ENCODE data around the gene KRT79.

DNA sequence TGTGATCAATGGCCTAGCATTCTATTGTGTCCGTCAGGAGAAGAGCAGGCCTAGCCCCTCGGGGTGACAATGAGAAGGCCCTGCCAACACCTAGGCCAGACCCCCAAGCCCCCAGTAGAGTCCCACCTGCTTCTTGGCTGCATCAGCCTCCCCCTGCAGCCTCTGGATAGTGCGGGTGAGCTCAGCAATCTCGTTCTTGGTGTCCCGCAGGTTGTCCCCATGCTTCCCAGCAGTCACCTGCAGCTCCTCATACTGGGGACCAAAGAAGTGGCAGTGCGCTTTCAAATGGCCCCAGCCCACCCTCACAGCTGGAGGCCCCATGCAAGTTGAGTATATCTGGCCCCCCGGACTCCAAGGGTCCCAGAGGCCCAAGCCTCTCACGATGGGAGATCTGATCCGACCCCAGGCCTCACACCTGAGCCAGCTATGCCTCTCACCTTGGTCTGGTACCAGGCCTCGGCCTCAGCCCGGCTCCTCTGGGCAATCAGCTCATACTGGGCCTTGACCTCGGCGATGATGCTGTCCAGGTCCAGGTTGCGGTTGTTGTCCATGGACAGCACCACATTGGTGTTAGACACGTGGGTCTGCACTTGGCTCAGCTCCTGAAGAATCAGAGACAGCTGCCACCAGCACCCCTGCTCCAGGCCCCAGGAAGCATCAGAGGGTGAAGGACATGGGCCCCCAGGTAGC is 10.2 kb downstream of the KRT79 start:
- TF ChIP-seq, protein P1, sequence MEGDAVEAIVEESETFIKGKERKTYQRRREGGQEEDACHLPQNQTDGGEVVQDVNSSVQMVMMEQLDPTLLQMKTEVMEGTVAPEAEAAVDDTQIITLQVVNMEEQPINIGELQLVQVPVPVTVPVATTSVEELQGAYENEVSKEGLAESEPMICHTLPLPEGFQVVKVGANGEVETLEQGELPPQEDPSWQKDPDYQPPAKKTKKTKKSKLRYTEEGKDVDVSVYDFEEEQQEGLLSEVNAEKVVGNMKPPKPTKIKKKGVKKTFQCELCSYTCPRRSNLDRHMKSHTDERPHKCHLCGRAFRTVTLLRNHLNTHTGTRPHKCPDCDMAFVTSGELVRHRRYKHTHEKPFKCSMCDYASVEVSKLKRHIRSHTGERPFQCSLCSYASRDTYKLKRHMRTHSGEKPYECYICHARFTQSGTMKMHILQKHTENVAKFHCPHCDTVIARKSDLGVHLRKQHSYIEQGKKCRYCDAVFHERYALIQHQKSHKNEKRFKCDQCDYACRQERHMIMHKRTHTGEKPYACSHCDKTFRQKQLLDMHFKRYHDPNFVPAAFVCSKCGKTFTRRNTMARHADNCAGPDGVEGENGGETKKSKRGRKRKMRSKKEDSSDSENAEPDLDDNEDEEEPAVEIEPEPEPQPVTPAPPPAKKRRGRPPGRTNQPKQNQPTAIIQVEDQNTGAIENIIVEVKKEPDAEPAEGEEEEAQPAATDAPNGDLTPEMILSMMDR (IDR thresholded peaks at IDR 0.05; ENCODE audit: low read depth, low read length, missing input control): no peak
- TF ChIP-seq RAD21 (IDR thresholded peaks at IDR 0.05) (no peak), YY1 (IDR thresholded peaks at IDR 0.05) (no peak), TAF1 (conservative IDR thresholded peaks at IDR 0.05) (no peak), JUND (IDR thresholded peaks at IDR 0.05) (no peak), SP1 (IDR thresholded peaks at IDR 0.05) (no peak), GABPA (IDR thresholded peaks at IDR 0.05 in 1 of 2, conservative IDR thresholded peaks at IDR 0.05 in 1 of 2) (no peak), EGR1 (IDR thresholded peaks at IDR 0.05; ENCODE audit: low read depth in 2 of 2) (no peak), FOXA2 (IDR thresholded peaks at IDR 0.05) (no peak)
- TF ChIP-seq, protein P2, sequence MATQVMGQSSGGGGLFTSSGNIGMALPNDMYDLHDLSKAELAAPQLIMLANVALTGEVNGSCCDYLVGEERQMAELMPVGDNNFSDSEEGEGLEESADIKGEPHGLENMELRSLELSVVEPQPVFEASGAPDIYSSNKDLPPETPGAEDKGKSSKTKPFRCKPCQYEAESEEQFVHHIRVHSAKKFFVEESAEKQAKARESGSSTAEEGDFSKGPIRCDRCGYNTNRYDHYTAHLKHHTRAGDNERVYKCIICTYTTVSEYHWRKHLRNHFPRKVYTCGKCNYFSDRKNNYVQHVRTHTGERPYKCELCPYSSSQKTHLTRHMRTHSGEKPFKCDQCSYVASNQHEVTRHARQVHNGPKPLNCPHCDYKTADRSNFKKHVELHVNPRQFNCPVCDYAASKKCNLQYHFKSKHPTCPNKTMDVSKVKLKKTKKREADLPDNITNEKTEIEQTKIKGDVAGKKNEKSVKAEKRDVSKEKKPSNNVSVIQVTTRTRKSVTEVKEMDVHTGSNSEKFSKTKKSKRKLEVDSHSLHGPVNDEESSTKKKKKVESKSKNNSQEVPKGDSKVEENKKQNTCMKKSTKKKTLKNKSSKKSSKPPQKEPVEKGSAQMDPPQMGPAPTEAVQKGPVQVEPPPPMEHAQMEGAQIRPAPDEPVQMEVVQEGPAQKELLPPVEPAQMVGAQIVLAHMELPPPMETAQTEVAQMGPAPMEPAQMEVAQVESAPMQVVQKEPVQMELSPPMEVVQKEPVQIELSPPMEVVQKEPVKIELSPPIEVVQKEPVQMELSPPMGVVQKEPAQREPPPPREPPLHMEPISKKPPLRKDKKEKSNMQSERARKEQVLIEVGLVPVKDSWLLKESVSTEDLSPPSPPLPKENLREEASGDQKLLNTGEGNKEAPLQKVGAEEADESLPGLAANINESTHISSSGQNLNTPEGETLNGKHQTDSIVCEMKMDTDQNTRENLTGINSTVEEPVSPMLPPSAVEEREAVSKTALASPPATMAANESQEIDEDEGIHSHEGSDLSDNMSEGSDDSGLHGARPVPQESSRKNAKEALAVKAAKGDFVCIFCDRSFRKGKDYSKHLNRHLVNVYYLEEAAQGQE (IDR thresholded peaks at IDR 0.05): no peak
- TF ChIP-seq, protein P3, sequence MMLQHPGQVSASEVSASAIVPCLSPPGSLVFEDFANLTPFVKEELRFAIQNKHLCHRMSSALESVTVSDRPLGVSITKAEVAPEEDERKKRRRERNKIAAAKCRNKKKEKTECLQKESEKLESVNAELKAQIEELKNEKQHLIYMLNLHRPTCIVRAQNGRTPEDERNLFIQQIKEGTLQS (IDR thresholded peaks at IDR 0.05): no peak
- TF ChIP-seq, protein P4, sequence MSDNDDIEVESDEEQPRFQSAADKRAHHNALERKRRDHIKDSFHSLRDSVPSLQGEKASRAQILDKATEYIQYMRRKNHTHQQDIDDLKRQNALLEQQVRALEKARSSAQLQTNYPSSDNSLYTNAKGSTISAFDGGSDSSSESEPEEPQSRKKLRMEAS (IDR thresholded peaks at IDR 0.05): no peak
